HG02840 (cell line): Measurements from ENCODE around the gene ZNF624.
"Not testable (repeated sequence)": the region's sequence is repeated elsewhere in the genome, so short reads cannot be mapped to it uniquely, and the experiment has no call there.

Experiments
- ATAC-seq: cut with Tn5 transposase; IDR thresholded peaks from one replicate; pipeline ENCODE4 v1.9.1; 2021; ENCODE audit warnings: mild to moderate bottlenecking, moderate library complexity, moderate number of reproducible peaks; ENCODE audit not compliant: unreplicated experiment, low FRiP score

The ZNF624 gene

DNA sequence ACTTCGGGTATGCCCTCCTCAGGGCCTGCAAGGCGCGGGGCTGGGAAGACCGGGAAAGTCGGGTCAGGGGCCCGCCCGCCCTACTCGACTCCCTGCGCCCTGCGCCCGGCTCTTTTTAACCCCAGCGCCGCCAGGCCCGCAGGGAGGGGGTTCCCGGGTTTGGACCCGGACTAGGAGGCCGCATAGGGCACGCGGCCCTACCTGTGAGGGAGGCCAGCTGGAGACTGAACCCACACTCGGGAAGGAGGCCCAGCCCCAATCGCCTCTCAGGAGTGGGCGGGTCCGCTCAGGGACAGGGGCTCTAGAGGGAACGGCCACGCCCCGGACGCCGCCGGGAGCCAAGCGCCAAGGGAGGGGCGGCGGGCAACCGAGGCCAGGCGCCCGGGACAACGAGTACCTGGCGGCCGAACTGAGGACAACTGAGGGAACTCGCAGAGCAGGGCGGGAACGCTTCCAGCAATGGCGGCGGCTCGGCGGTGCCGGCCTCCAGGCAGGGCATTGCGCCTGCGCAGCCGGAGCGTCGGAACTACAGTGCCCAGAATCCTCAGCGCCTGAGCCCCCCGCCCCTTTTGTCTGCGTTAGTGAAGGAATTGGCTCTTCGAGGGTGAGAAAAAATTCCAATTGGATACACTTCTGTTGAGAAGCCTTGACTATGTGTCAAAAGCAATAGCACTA, at the start of gene ZNF624:
ZNF624 (minus strand) TSS at position 484 of the 675 bp plus-strand sequence.
- peak; percentile 89 for ATAC-seq

DNA sequence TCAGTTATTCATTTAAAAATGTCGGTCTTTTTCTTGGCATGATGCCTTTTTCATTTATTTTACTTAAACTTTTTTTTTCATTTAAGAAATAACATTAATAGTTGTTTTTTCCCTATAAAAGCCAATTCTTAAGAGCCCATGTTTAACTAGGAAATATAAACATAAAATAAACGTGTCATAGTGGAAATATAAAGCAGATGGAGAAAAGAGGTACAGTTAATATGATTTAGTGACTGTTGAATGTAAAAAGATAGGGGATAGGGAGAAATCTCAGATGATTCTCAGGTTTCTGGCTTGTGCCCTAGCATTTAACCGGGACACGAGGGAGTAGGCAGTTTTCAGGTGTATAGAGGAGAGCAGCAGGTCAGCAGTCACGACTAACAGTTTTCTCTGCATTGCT, 44.0 kb upstream of the ZNF624 start:
- ATAC-seq, result not testable (repeated sequence)

DNA sequence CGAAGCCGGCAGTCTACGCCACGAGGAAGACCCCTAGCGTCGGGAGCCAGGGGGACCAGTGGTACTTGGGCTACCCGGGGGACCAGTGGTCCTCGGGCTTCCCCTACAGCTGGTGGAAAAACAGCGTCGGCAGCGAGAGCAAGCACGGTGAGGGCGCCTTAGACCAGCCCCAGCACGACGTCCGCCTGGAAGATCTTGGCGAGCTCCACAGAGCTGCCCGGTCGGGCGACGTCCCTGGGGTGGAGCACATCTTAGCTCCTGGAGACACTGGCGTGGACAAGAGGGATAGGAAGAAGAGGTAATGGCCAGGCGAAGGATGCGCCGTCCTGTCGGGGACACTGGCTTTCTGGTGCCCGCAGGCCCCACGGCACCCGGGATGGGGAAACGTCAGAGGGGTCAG, 36.8 kb upstream of the ZNF624 start:
- not testable (repeated sequence) for ATAC-seq

DNA sequence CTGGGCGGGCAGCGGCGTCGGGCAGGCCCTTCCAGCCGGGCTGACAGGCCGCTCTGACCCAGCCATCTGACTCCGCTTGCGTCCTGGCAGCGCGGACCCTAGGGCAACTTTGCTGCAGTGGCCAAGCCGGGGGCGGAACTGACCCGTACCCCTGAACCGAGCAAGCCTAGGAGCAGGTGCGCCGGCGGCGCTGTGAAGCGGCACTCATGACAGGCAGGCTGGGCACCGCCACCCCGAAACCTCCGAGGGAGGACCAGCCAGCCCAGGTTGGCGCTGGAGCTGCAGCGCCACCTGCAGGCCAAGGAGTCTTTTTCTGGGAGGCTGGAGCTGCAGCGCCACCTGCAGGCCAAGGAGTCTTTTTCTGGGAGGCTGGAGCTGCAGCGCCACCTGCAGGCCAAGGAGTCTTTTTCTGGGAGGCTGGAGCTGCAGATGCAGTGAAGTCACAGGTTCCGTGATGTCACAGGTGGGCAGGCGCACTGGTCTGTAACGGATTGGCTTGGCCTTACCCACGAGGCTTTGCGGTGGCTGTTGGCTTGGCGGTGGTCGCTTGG, 36.2 kb upstream of the ZNF624 start, which contains the start of gene CCDC144A:
CCDC144A (plus strand) TSS at position 511 of the 551 bp plus-strand sequence. CDS start 160 bp downstream, outside the sequence.
- not testable (repeated sequence) for ATAC-seq

DNA sequence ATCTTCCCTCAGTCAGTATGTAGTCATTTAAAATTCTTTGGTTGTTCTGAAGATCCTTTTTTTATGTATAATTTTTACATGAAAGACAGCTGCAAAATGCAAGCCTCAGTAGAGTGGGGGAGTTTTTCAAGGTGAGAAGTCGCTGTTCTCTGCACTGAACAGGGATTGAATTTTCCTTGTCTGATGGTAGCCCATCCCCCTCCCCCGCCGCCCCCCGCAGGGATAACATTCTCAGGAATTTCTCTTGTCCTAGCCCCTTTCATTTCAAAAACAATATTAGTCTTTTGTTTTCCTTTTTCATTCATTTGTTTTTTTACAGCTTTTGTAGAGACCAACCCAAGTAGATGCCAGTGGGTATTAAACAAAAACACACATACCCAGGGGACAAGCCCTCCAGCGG, 33.5 kb upstream of the ZNF624 start:
- not testable (repeated sequence) for ATAC-seq

DNA sequence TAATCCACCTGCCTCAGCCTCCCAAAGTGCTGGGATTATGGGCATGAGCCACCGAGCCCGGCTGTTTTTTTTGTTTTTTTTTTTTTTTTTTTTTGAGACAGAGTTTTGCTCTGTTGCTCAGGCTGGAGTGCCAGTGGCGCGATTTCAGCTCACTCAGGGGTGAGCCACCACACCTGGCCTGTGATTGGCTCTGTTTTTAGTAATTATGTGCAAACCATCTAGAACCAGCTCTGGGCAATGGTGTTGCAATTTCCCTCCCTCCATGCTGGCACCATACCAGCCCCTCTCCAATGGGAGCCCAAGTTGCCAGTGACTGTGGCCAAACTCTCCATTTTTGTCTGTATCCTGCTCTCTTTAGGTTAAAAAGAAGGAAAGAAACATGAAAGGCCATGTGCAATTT, 32.4 kb upstream of the ZNF624 start:
- not testable (repeated sequence) for ATAC-seq

DNA sequence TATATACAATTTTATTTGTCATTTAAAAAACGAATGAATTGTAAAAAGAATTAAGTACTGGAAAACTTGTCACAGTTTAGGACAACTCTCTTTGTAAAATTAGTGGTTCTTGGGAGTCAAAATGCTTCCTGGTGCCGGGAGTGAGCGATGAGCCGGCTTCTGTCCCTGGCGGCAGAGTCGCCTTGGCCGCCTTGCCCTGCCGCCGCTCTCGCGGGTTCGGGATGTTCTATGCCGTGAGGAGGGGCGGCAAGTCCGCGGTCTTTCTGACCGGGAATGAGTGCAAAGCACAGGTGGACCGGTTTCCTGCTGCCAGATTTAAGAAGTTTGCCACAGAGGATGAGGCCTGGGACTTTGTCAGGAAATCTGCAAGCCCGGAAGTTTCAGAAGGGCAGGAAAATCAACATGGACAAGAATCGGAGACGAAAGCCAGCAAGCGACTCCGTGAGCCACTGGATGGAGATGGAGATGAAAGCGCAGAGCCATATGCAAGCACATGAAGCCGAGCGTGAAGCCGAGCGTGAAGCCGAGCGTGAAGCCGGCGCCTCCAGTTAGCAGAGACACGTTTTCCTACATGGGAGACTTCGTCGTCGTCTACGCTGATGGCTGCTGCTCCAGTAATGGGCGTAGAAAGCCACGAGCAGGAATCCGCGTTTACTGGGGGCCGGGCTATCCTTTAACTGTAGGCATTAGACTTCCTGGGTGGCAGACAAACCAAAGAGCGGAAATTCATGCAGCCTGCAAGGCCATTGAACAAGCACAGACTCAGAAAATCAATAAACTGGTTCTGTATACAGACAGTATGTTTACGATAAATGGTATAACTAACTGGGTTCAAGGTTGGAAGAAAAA, 29.9 kb upstream of the ZNF624 start:
- ATAC-seq, result not testable (repeated sequence)

DNA sequence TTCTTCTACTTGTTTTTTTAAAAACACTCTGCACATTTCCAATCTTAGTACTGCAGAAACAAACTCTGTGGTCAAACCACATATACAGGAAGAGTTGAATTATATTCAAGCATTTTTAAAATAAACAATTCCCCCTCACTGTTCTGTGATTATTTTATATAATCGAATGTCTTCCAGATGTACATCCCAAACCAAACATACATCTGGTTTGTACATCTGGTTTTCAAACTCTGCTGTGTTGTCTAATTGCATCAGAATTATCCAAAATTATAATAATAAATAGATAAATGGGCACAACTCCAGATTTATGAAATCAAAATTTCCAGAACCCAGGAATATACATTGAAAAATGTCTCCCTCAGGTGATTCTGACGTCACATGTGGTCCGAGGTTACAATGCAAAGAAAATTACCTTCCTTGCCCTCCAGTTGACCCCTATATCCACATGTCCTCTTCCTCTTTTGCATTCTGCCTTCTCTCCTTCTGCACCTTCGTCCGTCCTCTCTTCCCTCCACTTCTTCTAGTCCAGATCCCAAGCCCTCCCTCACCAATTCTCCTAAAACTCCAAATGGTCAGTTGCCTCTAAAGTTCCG, 23.1 kb upstream of the ZNF624 start:
- ATAC-seq, result no peak

DNA sequence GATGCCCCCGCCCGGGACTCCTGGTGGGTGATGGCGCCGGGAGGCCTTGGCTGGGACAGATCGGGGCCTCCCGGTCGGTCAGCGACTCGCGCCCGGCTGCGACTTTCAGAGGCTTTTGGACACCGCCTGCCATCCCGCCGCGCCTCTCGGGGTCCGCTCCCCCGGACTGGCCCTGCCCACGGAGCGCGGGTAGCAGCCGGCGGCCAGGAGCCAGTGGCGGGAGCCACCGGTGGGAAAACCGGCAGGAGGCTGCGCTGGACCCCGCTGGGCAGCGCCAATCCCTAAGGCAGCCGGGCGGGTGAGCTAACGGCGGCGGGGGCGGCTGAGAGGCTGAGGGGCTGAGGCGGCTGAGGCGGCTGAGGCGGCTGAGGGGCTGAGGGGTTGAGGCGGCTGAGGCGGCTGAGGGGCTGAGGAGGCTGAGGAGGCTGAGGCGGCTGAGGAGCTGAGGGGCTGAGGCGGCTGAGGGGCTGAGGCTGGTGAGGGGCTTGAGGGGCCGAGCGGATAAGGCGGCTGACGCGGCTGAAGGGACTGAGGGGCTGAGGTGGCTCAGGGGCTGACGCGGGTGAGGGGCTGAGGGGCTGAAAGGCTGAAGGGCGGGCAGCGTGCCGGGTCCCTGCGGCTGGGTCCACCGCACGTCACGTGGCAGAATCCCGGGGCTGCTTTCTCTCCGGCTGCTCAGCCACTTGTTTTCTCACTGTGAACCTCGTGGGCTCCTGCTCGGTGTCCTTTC, 13.4 kb upstream of the ZNF624 start:
- ATAC-seq, result not testable (repeated sequence)

DNA sequence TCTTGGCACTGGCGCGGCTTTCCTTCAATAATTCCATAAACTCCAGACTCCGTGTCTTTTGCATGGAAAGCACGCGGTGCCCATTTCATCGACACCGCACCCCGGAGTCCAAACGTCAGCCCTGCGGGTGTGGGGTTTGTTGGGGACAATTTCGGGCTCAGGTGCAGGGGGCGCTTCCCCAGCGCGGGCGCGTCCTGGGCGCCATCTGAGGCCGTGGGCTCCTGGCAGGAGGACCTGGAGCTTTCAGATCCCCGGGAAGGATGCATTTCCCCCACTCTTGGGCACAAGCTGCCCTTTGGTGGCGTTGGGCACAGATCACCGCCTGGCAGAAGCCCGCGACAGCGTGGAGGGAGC, 12.9 kb upstream of the ZNF624 start:
- not testable (repeated sequence) for ATAC-seq

DNA sequence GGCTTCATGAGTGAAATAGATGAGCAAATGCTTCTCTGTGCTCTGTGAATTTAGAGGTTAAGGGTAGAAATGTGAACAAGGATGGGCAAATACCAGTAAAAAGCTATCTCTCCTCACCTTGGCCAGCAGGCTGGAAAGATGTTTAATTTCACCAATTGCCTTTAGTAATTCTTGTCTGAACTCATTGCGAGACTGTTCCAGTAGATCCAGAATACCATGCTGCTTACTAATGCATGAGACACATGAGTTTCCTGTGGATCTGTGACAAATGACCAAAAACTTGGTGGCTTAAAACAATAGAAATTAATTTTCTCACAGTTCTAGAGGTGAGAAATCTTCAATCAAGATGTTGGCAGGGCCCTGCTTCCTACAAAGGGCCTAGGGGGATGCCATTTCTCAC, 9.3 kb upstream of the ZNF624 start:
- ATAC-seq, result no peak

DNA sequence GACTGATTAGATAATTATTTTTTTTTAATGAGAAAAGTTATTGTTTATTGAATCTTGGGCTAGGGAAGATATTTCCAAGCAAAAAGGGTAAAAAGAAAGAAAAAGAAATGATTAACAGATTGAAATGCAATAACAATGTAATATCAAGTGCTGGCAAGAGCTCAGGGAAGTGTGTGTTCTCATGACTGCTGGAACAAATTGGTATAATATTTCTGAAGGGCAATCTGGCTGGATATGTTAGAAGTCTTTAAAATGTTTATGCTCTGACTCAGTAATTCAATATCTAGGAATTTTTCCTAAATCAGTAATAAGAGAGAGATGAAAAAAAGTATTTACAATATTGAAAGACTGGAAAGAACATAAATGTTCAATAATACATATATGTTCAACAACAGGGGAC, 7.6 kb upstream of the ZNF624 start:
- no peak for ATAC-seq

DNA sequence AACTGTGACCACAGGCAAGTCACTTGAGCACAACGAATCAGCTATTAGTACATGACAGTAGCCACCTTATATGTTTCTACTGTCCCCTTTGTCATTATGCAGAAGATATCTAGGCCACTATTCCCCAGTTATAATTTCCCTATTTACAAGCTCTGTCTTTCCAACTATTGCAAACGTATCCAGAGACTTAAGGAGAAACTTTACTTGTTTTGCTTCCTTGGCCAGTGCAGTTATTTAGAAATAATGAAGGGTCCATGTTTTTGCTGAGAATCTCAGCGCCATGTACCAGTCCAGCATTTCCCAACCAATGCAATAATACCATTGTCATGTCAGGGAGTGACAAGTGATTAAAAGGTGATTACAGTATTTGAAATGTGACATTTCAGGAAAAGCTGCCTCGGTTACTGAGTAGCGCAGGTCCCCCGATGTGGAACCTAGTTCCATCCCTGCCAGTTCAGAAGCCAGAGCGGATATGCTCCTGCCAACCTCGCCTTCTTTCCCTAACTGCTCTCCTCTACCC, 743 bp downstream of the ZNF624 start:
- no peak for ATAC-seq

DNA sequence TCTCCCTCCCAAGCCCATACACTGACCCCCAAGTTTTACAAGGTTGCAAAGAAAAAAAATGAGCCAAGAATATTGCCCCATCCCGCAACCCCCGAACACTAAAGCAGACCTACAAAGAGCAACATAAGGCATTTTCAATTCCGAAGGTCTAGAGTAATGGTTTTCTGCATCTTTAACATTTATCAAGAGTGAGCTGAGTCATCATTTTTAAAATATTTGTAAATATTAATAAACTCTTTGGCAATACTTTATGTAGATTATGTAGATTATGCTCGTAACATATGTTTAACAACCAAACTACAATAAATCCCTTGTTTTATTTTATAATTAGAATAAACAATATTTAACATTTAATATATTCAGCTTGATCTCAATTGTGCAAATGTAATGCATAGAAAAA, 1.4 kb downstream of the ZNF624 start:
- ATAC-seq, result no peak

DNA sequence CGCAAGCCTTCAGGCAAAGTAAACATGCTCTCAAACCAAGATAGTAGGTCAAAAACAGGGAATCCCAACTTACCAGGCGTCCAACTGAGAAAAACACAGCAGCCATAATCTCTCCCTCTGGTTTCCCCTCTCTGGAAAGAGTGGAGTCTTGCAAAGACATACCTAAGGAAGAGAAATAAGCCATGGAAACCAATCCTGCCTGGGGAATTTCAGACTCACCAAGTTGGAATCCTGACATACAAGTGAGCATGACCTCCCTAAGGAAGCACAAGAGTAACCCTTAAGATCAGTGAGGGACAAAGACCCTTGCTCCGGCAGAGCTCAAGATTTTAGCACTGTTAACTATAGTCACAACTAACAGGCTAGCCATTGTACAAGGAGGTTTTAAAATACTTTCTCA, 4.1 kb downstream of the ZNF624 start:
- no peak for ATAC-seq

DNA sequence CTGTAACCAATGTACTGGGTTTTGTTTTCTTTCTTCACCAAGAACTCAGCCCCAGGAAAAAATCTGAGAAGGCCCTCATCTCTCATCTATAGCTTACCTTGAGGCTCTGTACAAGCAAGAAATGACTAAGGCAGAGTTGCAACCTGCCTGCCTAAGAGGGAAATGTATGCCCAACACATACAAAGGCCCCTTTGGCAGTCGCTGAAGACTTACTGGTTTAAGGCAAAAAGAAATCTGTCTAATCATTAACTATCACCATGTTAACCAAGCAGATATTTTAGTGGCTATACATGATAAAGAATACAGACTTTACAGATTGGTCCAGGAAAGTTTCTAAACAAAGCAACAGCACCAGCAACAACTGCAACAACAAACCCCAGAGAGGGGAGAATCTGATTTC, 14.2 kb downstream of the ZNF624 start:
- no peak for ATAC-seq

DNA sequence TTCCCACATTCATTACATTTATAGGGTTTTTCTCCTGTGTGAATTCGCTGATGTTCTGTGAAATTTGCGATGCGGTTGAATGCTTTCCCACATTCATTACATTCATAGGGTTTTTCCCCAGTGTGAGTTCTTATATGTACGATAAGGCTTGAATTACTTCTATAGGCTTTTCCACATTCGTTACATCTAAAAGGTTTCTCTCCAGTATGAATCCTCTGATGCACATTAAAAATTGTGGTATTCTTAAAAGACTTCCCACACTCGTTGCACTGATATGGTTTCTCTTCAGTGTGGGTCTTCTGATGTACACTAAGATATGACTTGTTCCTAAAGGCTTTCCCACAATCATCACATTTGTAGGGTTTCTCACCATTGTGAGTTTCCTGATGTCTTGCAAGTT, 30.4 kb downstream of the ZNF624 start:
- ATAC-seq, result no peak

DNA sequence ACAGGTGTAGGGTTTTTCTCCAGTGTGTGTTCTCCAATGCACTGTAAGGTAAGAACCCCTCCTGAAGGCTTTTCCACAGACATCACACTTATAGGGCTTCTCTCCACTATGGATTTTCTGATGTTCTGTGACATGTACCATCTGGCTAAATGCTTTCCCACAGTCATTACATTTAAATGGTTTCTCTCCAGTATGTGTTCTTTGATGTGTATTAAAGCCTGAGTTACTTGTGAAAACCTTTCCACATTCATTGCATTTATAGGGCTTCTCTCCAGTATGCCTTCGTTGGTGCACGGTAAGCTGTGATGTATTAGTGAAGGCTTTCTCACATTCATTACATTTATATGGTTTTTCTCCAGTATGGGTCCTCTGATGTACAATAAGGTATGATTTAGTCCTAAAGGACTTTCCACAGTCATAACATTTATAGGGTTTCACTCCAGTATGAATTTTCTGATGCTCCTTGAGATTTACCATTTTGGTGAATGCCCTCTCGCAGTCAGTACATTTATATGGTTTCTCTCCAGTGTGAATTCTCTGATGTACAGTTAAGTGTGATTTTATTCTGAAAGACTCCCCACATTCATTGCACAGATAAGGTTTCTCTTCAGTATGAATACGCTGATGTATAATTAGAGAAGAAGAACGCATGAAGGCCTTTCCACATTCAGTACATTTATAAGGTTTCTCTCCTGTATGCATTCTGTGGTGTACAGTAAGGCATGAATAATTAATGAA, 30.9 kb downstream of the ZNF624 start:
- ATAC-seq, result no peak

DNA sequence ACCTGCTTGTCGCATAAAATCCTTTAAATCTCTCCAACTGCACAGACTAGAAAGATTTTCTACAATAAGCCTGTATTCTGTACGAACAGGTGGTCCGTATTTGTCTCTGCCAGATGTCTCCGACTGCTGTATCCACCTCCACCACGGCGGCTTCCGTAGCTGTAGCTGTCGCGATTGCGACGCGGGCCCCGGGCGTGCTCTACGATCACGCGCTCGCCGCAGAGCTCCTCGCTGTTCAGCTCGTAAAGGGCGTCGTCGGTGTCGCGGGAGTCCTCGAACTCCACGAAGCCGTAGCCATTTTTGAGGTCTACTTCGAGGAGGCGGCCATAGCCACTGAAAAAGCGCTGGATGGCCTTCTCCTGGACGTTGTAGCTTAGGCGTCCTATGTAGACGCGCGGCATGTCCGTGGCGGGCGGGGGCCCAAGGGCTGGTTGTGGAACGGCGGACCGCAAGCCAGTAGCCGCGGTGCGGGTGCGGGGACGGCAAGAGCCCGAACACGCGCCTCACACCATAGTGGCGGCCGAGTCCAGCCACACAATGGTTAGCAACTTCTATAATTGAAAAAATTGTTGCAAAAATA, 36.1 kb downstream of the ZNF624 start:
- ATAC-seq, result no peak
